Heart right ventricle (tissue), 16 donors: ENCODE measurements around the gene ASAP2. TPM values are rescaled to one million over a fixed set of nuclear protein-coding genes. Genes with fewer than 3 reads are reported as not detected.

ENCODE experiments used
- ATAC-seq, 8 donors: fragments of 200-7000 bp; cut with Tn5 transposase; one replicate each; pipeline ENCODE4 v1.9.1; 2020; ENCODE audit warnings: mild to moderate bottlenecking in 8 of 8, moderate library complexity in 8 of 8, moderate number of reproducible peaks in 1 of 8
- DNase-seq, 2 donors: peaks; one replicate each; pipeline ENCODE4 v3.0.0-alpha.2; 2020
- H3K27ac ChIP-seq, 10 donors: fragments of 200-600 bp; sonication (generic) in 2 of 10; one replicate each; pipeline versions ENCODE4 v1.5.0 to v1.8.0; 2020 to 2022; ENCODE audit warnings: mild to moderate bottlenecking in 3 of 10
- H3K27me3 ChIP-seq, 7 donors: fragments of 200-600 bp; one replicate each; pipeline ENCODE4 v1.8.0; 2021 to 2022; ENCODE audit warnings: mild to moderate bottlenecking in 2 of 7
- H3K36me3 ChIP-seq, 9 donors: fragments of 200-600 bp; sonication (generic) in 1 of 9; one replicate each; pipeline versions ENCODE4 v1.5.0 to v1.8.0; 2020 to 2022; ENCODE audit warnings: mild to moderate bottlenecking in 2 of 9
- H3K4me1 ChIP-seq, 9 donors: fragments of 200-600 bp; sonication (generic) in 1 of 9; one replicate each; pipeline versions ENCODE4 v1.5.0 to v1.8.0; 2020 to 2022; ENCODE audit warnings: mild to moderate bottlenecking in 4 of 9
- H3K4me3 ChIP-seq, 10 donors: fragments of 200-600 bp; sonication (generic) in 2 of 10; one replicate each; pipeline versions ENCODE4 v1.5.0 to v1.8.0; 2020 to 2022; ENCODE audit warnings: mild to moderate bottlenecking in 7 of 10, moderate library complexity in 2 of 10
- H3K9me3 ChIP-seq, 11 donors: fragments of 200-600 bp in 10 of 11; sonication (generic) in 2 of 11; one replicate each; pipeline versions ENCODE4 v1.5.0 to v1.8.0; 2013 to 2022; ENCODE audit warnings: mild to moderate bottlenecking in 2 of 11, control low read depth in 1 of 11, moderate library complexity in 1 of 11
- CTCF ChIP-seq, 9 donors: fragments of 200-600 bp; sonication (generic) in 2 of 9; IDR thresholded peaks; one replicate each; pipeline versions ENCODE4 v1.5.0 to v1.8.0; 2021 to 2022; ENCODE audit warnings: antibody characterized with exemption in 9 of 9, mild to moderate bottlenecking in 5 of 9, moderate library complexity in 1 of 9
- WGBS, 2 donors: extraction: QIAGEN DNeasy Blood & Tissue Kit; methylation state at CpG; one replicate each; pipeline ENCODE4 v1.1.7; 2013; ENCODE audit warnings: inconsistent platforms in 1 of 2; 5-methylcytosine and 5-hydroxymethylcytosine counted together
- intact Hi-C, 10 donors: fragments of 100-400 bp; cut with DNase I; formaldehyde crosslinking; loops; one replicate each; pipeline versions ENCODE4 v1.11.1 to v1.14.2; 2022
- polyA plus RNA-seq, 2 donors: library from polyadenylated mRNA; stranded (reverse); fragments of 200-250 nt; gene quantifications; one replicate each; pipeline ENCODE4 v1.2.3, GENCODE V29; 2013
- total RNA-seq, 10 donors: library from RNA; stranded (reverse); fragmentation: NEBNext Ultra II Directional in 3 of 10; extraction: Animal tissue kit (Norgen Biotek cat#: 25700) in 3 of 10; gene quantifications; one replicate each; pipeline versions ENCODE4 v1.2.1 to v1.2.4, GENCODE V29; 2021 to 2023
- donor health status: Arrhythmogenic right ventricular cardiomyopathy.
- donor health status: ischemic (EF 13 %, LVEDD 7.1; RV severe dilation, severe dysfunction).
- donor health status: healthy with polysubstance abuse.
- donor health status: DM: no; HTN: yes; CAD: no.
- donor health status: DM: no; HTN: no; CAD: no.
- donor health status: ischemic (EF 25% LVEDD 6.9; RV normal size, moderate dysfunction).
- donor health status: ischemic (EF 25% LVEDD 5.7; RV mildly dilated, moderate dysfunction).
- donor health status: healthy.
- donor health status: DM: yes; HTN: yes; CAD: no.
- donor health status: Ischemic cardiomyopathy.
- donor health status: ischemic (EF 35%, LVEDD 5.7; RV mildly dilated, moderate dysfunction).
- donor health status: nonischemic (EF 11% LVEDD 7.7; RV severe dilation, severe dysfunction).
- donor health status: DM: yes; HTN: yes; CAD: no.
- donor health status: PGD.
- donor health status: ischemic (EF 29% LVEDD 5.4; RV normal size, mild dysfunction).
- donor health status: nonischemic (EF 23%, LVEDD 6.1; RV moderate dilation, normal function).

Gene ASAP2
- total and polyA plus RNA-seq, 12 donors: 5.4 to 17.3 (median 11.8) TPM

DNA sequence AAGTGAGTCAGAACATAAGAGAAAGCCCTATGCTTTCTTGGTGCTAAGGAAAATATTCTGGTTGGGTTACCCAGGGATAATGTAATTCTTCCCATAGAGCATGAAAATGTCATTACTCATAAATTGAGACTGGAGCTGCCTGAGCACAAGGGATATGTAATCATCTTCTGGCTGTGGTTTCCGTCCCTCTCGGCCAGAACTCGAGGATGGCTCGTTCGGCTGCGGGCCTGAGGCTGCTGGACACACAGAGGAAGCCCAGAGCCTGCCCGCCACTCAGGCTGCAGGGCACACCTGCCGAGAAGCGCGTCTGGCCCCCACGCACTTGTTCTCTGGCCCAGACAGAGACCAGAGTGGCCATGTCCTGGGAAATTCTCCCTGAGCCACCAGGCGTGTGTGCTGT is 104.9 kb downstream of the ASAP2 start:
- Histone ChIP-seq H3K9me3 (no peaks in the 10 kb centered on the region), H3K36me3 (no peaks in the 10 kb centered on the region), H3K4me1 (peaks cover 20 to 61% (median 42%) of the 10 kb centered on the region in 9 donors), H3K27me3 (no peaks in the 10 kb centered on the region), H3K4me3 (no peak overlapping the region), H3K27ac (peak overlapping the region; percentile 59 to 91 (median 80))
- DNase-seq (peak; percentile 53 to 54), ATAC-seq (peak in 7 of 8 donors; percentile 61 to 79 (median 73))
- no peak for TF ChIP-seq CTCF (IDR thresholded peaks at IDR 0.05)
- 43 to 48% methylated on average over 12 of the region's 12 CpGs for WGBS, 2 donors
- intact Hi-C loops: loop anchor here in 1 of 10 donors (5.0 kb wide), 1 partner anchor 34 kb away; no protein-coding TSS in a partner anchor

GRCh38 chr2:9312591-9312990 is 106.0 kb downstream of the ASAP2 start:
- H3K4me1 ChIP-seq: peaks cover 14 to 52% (median 33%) of the 10 kb centered on the region in 9 donors
- ATAC-seq (no peak), DNase-seq (no peak)
- WGBS, 2 donors: 92 to 98% methylated on average over 6 of the region's 6 CpGs
- peak overlapping the region in 5 of 10 donors; percentile 72 to 91 (median 82) for H3K27ac ChIP-seq
- no peaks in the 10 kb centered on the region for H3K9me3 ChIP-seq
- no peaks in the 10 kb centered on the region for H3K27me3 ChIP-seq
- H3K36me3 ChIP-seq: no peaks in the 10 kb centered on the region
- no peak overlapping the region for H3K4me3 ChIP-seq
- TF ChIP-seq CTCF (IDR thresholded peaks at IDR 0.05): no peak
- intact Hi-C loops: loop anchor here in 2 of 10 donors (2.0 to 5.0 kb wide), 2 partner anchors 35 to 54 kb away; no protein-coding TSS in a partner anchor

- TF ChIP-seq CTCF (IDR thresholded peaks at IDR 0.05): no peak
- 88 to 94% methylated on average over 9 of the region's 9 CpGs for WGBS, 2 donors
Measured at GRCh38 chr2:9313443-9313842, 106.8 kb downstream of the ASAP2 start.

DNA sequence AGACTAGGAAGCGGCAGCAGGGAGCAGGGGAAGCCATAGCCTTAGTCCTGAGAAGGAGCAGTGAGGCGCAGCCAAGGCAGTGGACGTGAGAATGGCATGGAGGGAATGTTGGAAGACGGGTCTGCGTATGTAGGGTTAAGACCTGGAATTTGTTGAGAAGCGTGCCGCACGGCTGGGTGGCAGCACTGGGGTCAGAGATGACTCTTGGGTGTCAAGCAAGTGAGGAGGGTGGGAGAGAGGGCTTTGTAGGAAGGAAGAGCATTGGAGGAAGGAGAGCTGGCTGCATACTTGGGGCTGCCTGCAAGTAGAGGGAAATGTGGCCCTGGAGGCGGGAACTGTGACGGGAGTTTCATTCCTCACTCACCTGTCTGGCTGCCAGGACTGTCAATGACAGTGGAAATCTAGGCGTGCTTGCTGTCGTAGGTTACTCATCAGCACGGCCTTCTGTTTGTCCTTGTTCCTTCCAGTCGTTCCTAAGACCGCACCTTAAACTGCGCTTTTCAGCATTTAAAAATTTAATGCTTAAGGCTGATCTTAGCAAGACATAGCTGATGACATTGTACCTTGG is 108.8 kb downstream of the ASAP2 start:
- Histone ChIP-seq H3K27ac (no peak overlapping the region), H3K27me3 (no peaks in the 10 kb centered on the region), H3K4me3 (no peak overlapping the region), H3K9me3 (no peaks in the 10 kb centered on the region), H3K4me1 (peaks cover 15 to 52% (median 40%) of the 10 kb centered on the region in 9 donors), H3K36me3 (peaks cover 0 to 2% (median 0%) of the 10 kb centered on the region in 9 donors)
- no peak for ATAC-seq
- no peak for DNase-seq
- 86 to 95% methylated on average over 16 of the region's 16 CpGs for WGBS, 2 donors
- no peak for TF ChIP-seq CTCF (IDR thresholded peaks at IDR 0.05)
- intact Hi-C loops: no loop called here

More at GRCh38 chr2:9313443-9313842, 106.8 kb downstream of the ASAP2 start:
- DNase-seq (no peak), ATAC-seq (no peak)
- no peak overlapping the region for H3K27ac ChIP-seq
- no peaks in the 10 kb centered on the region for H3K27me3 ChIP-seq
- H3K4me3 ChIP-seq: no peak overlapping the region
- no peaks in the 10 kb centered on the region for H3K36me3 ChIP-seq
- peaks cover 19 to 52% (median 35%) of the 10 kb centered on the region in 9 donors for H3K4me1 ChIP-seq
- no peaks in the 10 kb centered on the region for H3K9me3 ChIP-seq
- intact Hi-C loops: loop anchor here in 2 of 10 donors (2.0 to 5.0 kb wide), 2 partner anchors 36 to 55 kb away; no protein-coding TSS in a partner anchor
